Measurements from ENCODE around the gene S100B.

DNA sequence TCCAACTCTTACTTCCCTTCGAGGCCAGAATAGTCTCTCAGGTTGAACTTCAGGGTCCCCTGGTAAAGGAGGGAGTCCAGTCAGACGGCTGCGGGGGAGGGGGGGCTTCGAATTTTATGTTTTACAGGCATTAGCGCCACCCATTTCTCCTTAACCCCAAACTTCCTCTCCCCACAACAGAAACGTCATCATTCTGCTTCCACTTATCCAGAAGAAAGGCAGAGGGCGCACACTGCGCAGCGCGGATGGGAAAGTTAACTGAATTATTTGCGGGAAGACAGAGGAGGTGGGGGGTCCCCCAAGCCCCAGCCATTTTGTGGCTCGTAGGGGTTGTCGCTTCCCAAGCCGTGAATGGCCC, 30.1 kb upstream of the S100B start:
- TF ChIP-seq, protein P1, sequence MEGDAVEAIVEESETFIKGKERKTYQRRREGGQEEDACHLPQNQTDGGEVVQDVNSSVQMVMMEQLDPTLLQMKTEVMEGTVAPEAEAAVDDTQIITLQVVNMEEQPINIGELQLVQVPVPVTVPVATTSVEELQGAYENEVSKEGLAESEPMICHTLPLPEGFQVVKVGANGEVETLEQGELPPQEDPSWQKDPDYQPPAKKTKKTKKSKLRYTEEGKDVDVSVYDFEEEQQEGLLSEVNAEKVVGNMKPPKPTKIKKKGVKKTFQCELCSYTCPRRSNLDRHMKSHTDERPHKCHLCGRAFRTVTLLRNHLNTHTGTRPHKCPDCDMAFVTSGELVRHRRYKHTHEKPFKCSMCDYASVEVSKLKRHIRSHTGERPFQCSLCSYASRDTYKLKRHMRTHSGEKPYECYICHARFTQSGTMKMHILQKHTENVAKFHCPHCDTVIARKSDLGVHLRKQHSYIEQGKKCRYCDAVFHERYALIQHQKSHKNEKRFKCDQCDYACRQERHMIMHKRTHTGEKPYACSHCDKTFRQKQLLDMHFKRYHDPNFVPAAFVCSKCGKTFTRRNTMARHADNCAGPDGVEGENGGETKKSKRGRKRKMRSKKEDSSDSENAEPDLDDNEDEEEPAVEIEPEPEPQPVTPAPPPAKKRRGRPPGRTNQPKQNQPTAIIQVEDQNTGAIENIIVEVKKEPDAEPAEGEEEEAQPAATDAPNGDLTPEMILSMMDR (IDR thresholded peaks at IDR 0.05 in 4 of 5, conservative IDR thresholded peaks at IDR 0.05 in 1 of 5) = peak in 1 of 5 experiments; percentile 17
- TF ChIP-seq POLR2A (IDR thresholded peaks at IDR 0.05) = no peak

Data from gastrocnemius medialis (tissue), 4 donors.